GM21423 (cell line): ENCODE measurements around the gene SSR4.
"Not testable (repeated sequence)": the region's sequence is repeated elsewhere in the genome, so short reads cannot be mapped to it uniquely, and the experiment has no call there.

Experiments used
- ATAC-seq: cut with Tn5 transposase; IDR thresholded peaks from one replicate; pipeline ENCODE4 v1.9.1; 2021; ENCODE audit warnings: mild to moderate bottlenecking, moderate library complexity; ENCODE audit not compliant: unreplicated experiment

Gene SSR4

GRCh38 chrX:153803211-153804099 lies 9.0 kb downstream of the SSR4 start:
- no peak for ATAC-seq

- no peak for ATAC-seq
These were observed 9.7 kb downstream of the SSR4 start for GRCh38 chrX:153804100-153804595.

GRCh38 chrX:153804621-153805020 lies 10.2 kb downstream of the SSR4 start:
- no peak for ATAC-seq

GRCh38 chrX:153805436-153805835 lies 11.0 kb downstream of the SSR4 start:
- no peak for ATAC-seq

GRCh38 chrX:153806999-153807575 lies 12.6 kb downstream of the SSR4 start:
- no peak for ATAC-seq

GRCh38 chrX:153807976-153808375 lies 13.5 kb downstream of the SSR4 start:
- no peak for ATAC-seq

- no peak for ATAC-seq
These were observed 17.8 kb downstream of the SSR4 start for GRCh38 chrX:153812220-153812619.

- ATAC-seq: no peak
These were observed 18.7 kb downstream of the SSR4 start for GRCh38 chrX:153813161-153813560.

- ATAC-seq: no peak
These were observed 20.3 kb downstream of the SSR4 start for GRCh38 chrX:153814591-153815315.

GRCh38 chrX:153816831-153817690 lies 22.6 kb downstream of the SSR4 start:
- no peak for ATAC-seq

- ATAC-seq: not testable (repeated sequence)
These were observed 23.6 kb downstream of the SSR4 start for GRCh38 chrX:153818064-153818463.

- no peak for ATAC-seq
These were observed 24.3 kb downstream of the SSR4 start for GRCh38 chrX:153818571-153819383.

GRCh38 chrX:153819384-153820040 lies 25.0 kb downstream of the SSR4 start:
- ATAC-seq: no peak

- no peak for ATAC-seq
These were observed 26.1 kb downstream of the SSR4 start for GRCh38 chrX:153820601-153821000.

GRCh38 chrX:153821066-153821465 lies 26.6 kb downstream of the SSR4 start:
- no peak for ATAC-seq

GRCh38 chrX:153824348-153824747 lies 29.9 kb downstream of the SSR4 start:
- ATAC-seq: no peak

- no peak for ATAC-seq
These were observed 30.6 kb downstream of the SSR4 start for GRCh38 chrX:153825042-153825441.

GRCh38 chrX:153827016-153827415 lies 32.5 kb downstream of the SSR4 start:
- ATAC-seq: no peak

- no peak for ATAC-seq
These were observed 33.4 kb downstream of the SSR4 start for GRCh38 chrX:153827903-153828302.
